HepG2 (cell line): ENCODE measurements around the gene GLI3. TPM values are rescaled to one million over a fixed set of nuclear protein-coding genes. Genes with fewer than 3 reads are reported as not detected.

Source experiments
- ATAC-seq: fragments of 200-7000 bp; cut with Tn5 transposase; 3 replicates; pipeline ENCODE4 v1.9.1; 2020; ENCODE audit warnings: mild to moderate bottlenecking, moderate library complexity
- BruUV-seq: library from RNA; stranded (reverse); fragments of 400-500 nt; replicated peaks from 2 replicates; lab custom pipeline; 2021; lab: Mats Ljungman, UMichigan
- CTCF ChIA-PET: fragments of 300-600 bp; formaldehyde crosslinking; extraction: SDS; loops from one replicate; lab custom pipeline; 2021; ENCODE audit warnings: low total read pairs, inconsistent platforms, low intra/inter-chr PET ratio; lab: Yijun Ruan, JAX
- POLR2A ChIA-PET: fragments of 350-600 bp; sonication (Branson Sonifier 250); formaldehyde crosslinking; loops from one replicate; lab custom pipeline; 2020; ENCODE audit warnings: antibody characterized with exemption, inconsistent platforms; lab: Yijun Ruan, JAX
- DNase-seq: peaks from one replicate; pipeline ENCODE4 v3.0.0-alpha.2; 2015; ENCODE audit warnings: low spot score
- FAIRE-seq: peaks from 3 replicates; lab custom pipeline; 2011; peaks lifted over from hg19 to GRCh38; lab: Jason Lieb, UNC
- H2AFZ ChIP-seq: one replicate; pipeline ENCODE4 v1.6.1; 2011; ENCODE audit warnings: low read length, inconsistent platforms
- H3K27ac ChIP-seq: fragments of 300-600 bp; 3 replicates; pipeline ENCODE4 v1.8.0; 2011; ENCODE audit warnings: mixed run types, mild to moderate bottlenecking, mixed read lengths, low read length, inconsistent platforms; ENCODE audit not compliant: insufficient read depth; ENCODE audit errors: extremely low read length
- H3K27me3 ChIP-seq, 2 experiments: fragments of 200-600 bp in 1 of 2; 2 replicates in 1 of 2; 3 replicates in 1 of 2; pipeline versions ENCODE4 v1.6.0 to v1.8.0; 2011; ENCODE audit warnings: low read length in 2 of 2, mild to moderate bottlenecking in 2 of 2, moderate library complexity in 2 of 2, inconsistent platforms in 1 of 2; ENCODE audit not compliant: insufficient read depth in 2 of 2, control insufficient read depth in 1 of 2
- H3K36me3 ChIP-seq, 2 experiments: fragments of 200-600 bp in 1 of 2; replicated peaks in 1 of 2; 2 replicates in 1 of 2; 3 replicates in 1 of 2; pipeline versions ENCODE4 v1.5.1 to v1.8.0; 2011; ENCODE audit warnings: low read length in 2 of 2, inconsistent platforms in 1 of 2; ENCODE audit not compliant: insufficient read depth in 2 of 2, control insufficient read depth in 1 of 2
- H3K4me1 ChIP-seq: 2 replicates; pipeline ENCODE4 v1.5.1; 2012; ENCODE audit warnings: low read length, inconsistent platforms; ENCODE audit not compliant: insufficient read depth
- H3K4me2 ChIP-seq: 2 replicates; pipeline ENCODE4 v1.6.0; 2011; ENCODE audit warnings: low read depth, low read length, inconsistent platforms
- H3K4me3 ChIP-seq, 3 experiments: fragments of 200-600 bp in 1 of 3; sonication (generic), shearing (Covaris generic) in 1 of 3; replicated peaks in 1 of 3; 2 replicates each; pipeline ENCODE4 v1.5.1; 2011 to 2016; ENCODE audit warnings: low read length in 3 of 3, inconsistent platforms in 2 of 3, low read depth in 2 of 3, mild to moderate bottlenecking in 2 of 3, control low read depth in 1 of 3, mixed read lengths in 1 of 3; ENCODE audit not compliant: insufficient read depth in 1 of 3
- H3K79me2 ChIP-seq: one replicate; pipeline ENCODE4 v1.6.1; 2011; ENCODE audit warnings: low read length, inconsistent platforms; ENCODE audit not compliant: insufficient read depth
- H3K9ac ChIP-seq: 2 replicates; pipeline ENCODE4 v1.6.0; 2011; ENCODE audit warnings: mild to moderate bottlenecking, low read depth, low read length, inconsistent platforms; ENCODE audit not compliant: insufficient read depth
- H3K9me3 ChIP-seq: 2 replicates; pipeline ENCODE4 v1.5.1; 2012; ENCODE audit warnings: mild to moderate bottlenecking, low read length
- H4K20me1 ChIP-seq: 2 replicates; pipeline ENCODE4 v1.6.0; 2011; ENCODE audit warnings: inconsistent platforms, mild to moderate bottlenecking, low read length, moderate library complexity; ENCODE audit not compliant: insufficient read depth
- FOSL2 ChIP-seq: sonication (generic); formaldehyde crosslinking; IDR thresholded peaks from 2 replicates; pipeline ENCODE4 v1.4.0; 2020; ENCODE audit warnings: missing genetic modification reagents
- MYNN ChIP-seq: sonication (generic); formaldehyde crosslinking; IDR thresholded peaks from 2 replicates; pipeline ENCODE4 v1.4.0; 2020; ENCODE audit warnings: mild to moderate bottlenecking, low read depth, missing genetic modification reagents
- NFRKB ChIP-seq: fragments of 450-650 bp; IDR thresholded peaks from 2 replicates; pipeline ENCODE4 v1.6.1; 2017
- PAXIP1 ChIP-seq: sonication (generic); formaldehyde crosslinking; conservative IDR thresholded peaks from 2 replicates; pipeline ENCODE4 v1.4.0; 2020; ENCODE audit warnings: mild to moderate bottlenecking, missing genetic modification reagents, moderate library complexity
- TFAP4 ChIP-seq: sonication (generic); IDR thresholded peaks from 2 replicates; pipeline ENCODE4 v1.6.1; 2016; ENCODE audit warnings: low read depth, borderline replicate concordance
- ZFYVE20 ChIP-seq: sonication (generic); formaldehyde crosslinking; IDR thresholded peaks from 2 replicates; pipeline ENCODE4 v1.8.0; 2023; ENCODE audit warnings: low read depth, mild to moderate bottlenecking, moderate library complexity, missing genetic modification reagents, borderline replicate concordance
- ZNF687 ChIP-seq: sonication (generic); formaldehyde crosslinking; IDR thresholded peaks from 2 replicates; pipeline ENCODE4 v1.5.1; 2020; ENCODE audit warnings: mild to moderate bottlenecking, missing genetic modification reagents, moderate library complexity
- WGBS: methylation state at CpG from one replicate; pipeline ENCODE4 v1.1.6; 2017; ENCODE audit warnings: low lambda C conversion rate; 5-methylcytosine and 5-hydroxymethylcytosine counted together
- in situ Hi-C: cut with HindIII; loops from 2 replicates; pipeline ENCODE4 v1.10.0; 2017; ENCODE audit warnings: low pct_unique_long_range_greater_than_20kb; ENCODE audit not compliant: extremely low pct_ligation_motif_present
- intact Hi-C: fragments of 100-400 bp; cut with micrococcal nuclease; formaldehyde crosslinking; loops from one replicate; pipeline ENCODE4 v1.10.0; 2022; ENCODE audit not compliant: unreplicated experiment
- polyA plus RNA-seq, 8 experiments: library from polyadenylated mRNA; depleted of rRNA in 3 of 8; stranded (reverse) in 7 of 8; unstranded in 1 of 8; fragments of >200 nt; fragmentation: Illumina TruSeq in 4 of 8; extraction: Trizol in 4 of 8; gene quantifications; 2 replicates each; pipeline versions ENCODE4 v1.2.1 to v1.2.3, GENCODE V29; 2011 to 2016; ENCODE audit warnings: low read depth in 4 of 8, missing spikeins in 1 of 8, mixed read lengths in 1 of 8; ENCODE audit not compliant: insufficient read depth in 1 of 8
- total RNA-seq, 5 experiments: library from RNA; depleted of rRNA; stranded (reverse); fragments of >200 nt; fragmentation: Illumina TruSeq; extraction: Trizol; gene quantifications; 2 replicates each; pipeline ENCODE4 v1.2.3, GENCODE V29; 2016; ENCODE audit warnings: low read depth in 1 of 5

Gene GLI3
- total and polyA plus RNA-seq, 2 of the 13 experiments (the other 11 are each of a cell fraction or from before 2014, with no cell fraction given): not detected

GRCh38 chr7:42174391-42174912 lies 62.6 kb downstream of the GLI3 start:
- H3K4me2 ChIP-seq: no peak overlapping the region; the same call in 1 of the 2 replicates
- CTCF ChIA-PET: no interaction called here
- ATAC-seq: peak; percentile 51; the same call in 2 of the 3 replicates

More at GRCh38 chr7:42174391-42174912, 62.6 kb downstream of the GLI3 start:
- TF ChIP-seq ZNF687 (CRISPR knock-in tag) (0 out of 2 replicates have a peak, but pooled peaks have one; percentile 13), NFRKB (no peak), ZFYVE20 (CRISPR knock-in tag) (no peak), TFAP4 (0 out of 2 replicates have a peak, but pooled peaks have one; percentile 13), MYNN (CRISPR knock-in tag) (no peak), PAXIP1 (CRISPR knock-in tag) (0 out of 2 replicates have a peak, but pooled peaks have one; percentile 12), FOSL2 (CRISPR knock-in tag) (no peak)
- TF ChIP-seq, all 625 proteins: peak for 3
- WGBS: 17% methylated on average over 14 of the region's 20 CpGs
- Histone ChIP-seq H3K4me3 (no peak overlapping the region), H3K27me3 (peaks cover 1 to 7% of the 10 kb centered on the region in 2 experiments; a peak in 1 of 5 replicates), H4K20me1 (no peaks in the 10 kb centered on the region), H3K9ac (no peak overlapping the region), H3K4me1 (no peaks in the 10 kb centered on the region), H3K36me3 (no peaks in the 10 kb centered on the region), H3K27ac (no peak overlapping the region), H3K79me2 (no peaks in the 10 kb centered on the region), H2AFZ (no peak overlapping the region), H3K9me3 (no peaks in the 10 kb centered on the region)
- no TSS peak for BruUV-seq
- POLR2A ChIA-PET: no interaction called here
- no peak for FAIRE-seq
- intact Hi-C loops (no loop called here), in situ Hi-C loops (no loop called here)
- DNase-seq: no peak
